Neural progenitor cell (in vitro differentiated cells): Measurements from ENCODE around the gene EXOC4.

Source experiments
- CTCF ChIP-seq: fragments of 200-600 bp; sonication (generic); IDR thresholded peaks from 2 replicates; pipeline ENCODE4 v1.5.1; 2017; ENCODE audit warnings: antibody characterized with exemption, mild to moderate bottlenecking
- EZH2 ChIP-seq: fragments of 200-600 bp; sonication (generic); IDR thresholded peaks from 2 replicates; pipeline ENCODE4 v1.6.1; 2017; ENCODE audit warnings: antibody characterized with exemption, mild to moderate bottlenecking, moderate library complexity
- EZH2phosphoT487 ChIP-seq: fragments of 200-600 bp; sonication (generic); IDR thresholded peaks from 2 replicates; pipeline ENCODE4 v1.6.1; 2017; ENCODE audit warnings: antibody characterized with exemption

GRCh38 chr7:134089446-134089845, 836.6 kb downstream of the EXOC4 start:
- TF ChIP-seq CTCF: no peak
- no peak for TF ChIP-seq EZH2phosphoT487
- TF ChIP-seq EZH2: no peak
